PC-3 (cell line): ENCODE results near the gene RIPK3. TPM values are rescaled to one million over a fixed set of nuclear protein-coding genes. Genes with fewer than 3 reads are reported as not detected.

Experiments used
- ATAC-seq: fragments of 200-7000 bp; cut with Tn5 transposase; 2 replicates; pipeline ENCODE4 v1.9.1; 2020; ENCODE audit warnings: mild to moderate bottlenecking, moderate library complexity
- BruUV-seq: library from RNA; stranded (reverse); fragments of 400-500 nt; replicated peaks from 2 replicates; lab custom pipeline; 2021; lab: Mats Ljungman, UMichigan
- CTCF ChIA-PET: fragments of 300-600 bp; sonication (Branson Sonifier 250); formaldehyde crosslinking; loops from one replicate; lab custom pipeline; 2022; ENCODE audit warnings: antibody characterized with exemption; lab: Charles Lee
- POLR2A ChIA-PET: fragments of 300-600 bp; sonication (Branson Sonifier 250); formaldehyde crosslinking; loops from one replicate; lab custom pipeline; 2022; ENCODE audit warnings: antibody characterized with exemption; ENCODE audit not compliant: unreplicated experiment; lab: Charles Lee
- DNase-seq: peaks from one replicate; pipeline ENCODE4 v3.0.0-alpha.2; 2015
- H2AFZ ChIP-seq: fragments of 300-600 bp; sonication (generic); 2 replicates; pipeline ENCODE4 v1.6.0; 2016; ENCODE audit warnings: antibody characterized with exemption, low read length
- H3F3A ChIP-seq: fragments of 300-600 bp; sonication (generic); one replicate; pipeline ENCODE4 v1.6.0; 2017; ENCODE audit warnings: antibody characterized with exemption, low read length, control low read depth, mild to moderate bottlenecking; ENCODE audit not compliant: unreplicated experiment
- H3K27ac ChIP-seq: fragments of 300-600 bp; sonication (generic); 2 replicates; pipeline ENCODE4 v1.5.1; 2016; ENCODE audit warnings: mild to moderate bottlenecking, low read length
- H3K27me3 ChIP-seq: fragments of 300-600 bp; sonication (generic); 2 replicates; pipeline ENCODE4 v1.6.1; 2016; ENCODE audit warnings: low read length, mixed read lengths
- H3K36me3 ChIP-seq: fragments of 300-600 bp; sonication (generic); 2 replicates; pipeline ENCODE4 v1.6.1; 2016; ENCODE audit warnings: low read depth, mixed run types, low read length, mixed read lengths
- H3K4me1 ChIP-seq: fragments of 300-600 bp; sonication (generic); 2 replicates; pipeline ENCODE4 v1.5.1; 2016; ENCODE audit warnings: low read length; ENCODE audit not compliant: insufficient read depth
- H3K4me2 ChIP-seq: fragments of 300-600 bp; sonication (generic); 2 replicates; pipeline ENCODE4 v1.6.0; 2016; ENCODE audit warnings: low read length
- H3K4me3 ChIP-seq: fragments of 300-600 bp; sonication (generic); 2 replicates; pipeline ENCODE4 v1.5.1; 2016; ENCODE audit warnings: mild to moderate bottlenecking, low read length, mixed read lengths
- H3K79me2 ChIP-seq: fragments of 300-600 bp; sonication (generic); 2 replicates; pipeline ENCODE4 v1.6.1; 2017; ENCODE audit warnings: low read length, mixed read lengths
- H3K9ac ChIP-seq: fragments of 300-600 bp; sonication (generic); 2 replicates; pipeline ENCODE4 v1.6.0; 2016; ENCODE audit warnings: mild to moderate bottlenecking, low read length
- H3K9me2 ChIP-seq: fragments of 300-600 bp; sonication (generic); replicated peaks from 2 replicates; pipeline ENCODE4 v1.6.1; 2016; ENCODE audit warnings: mixed run types, low read length, mixed read lengths
- H3K9me3 ChIP-seq: fragments of 300-600 bp; sonication (generic); 2 replicates; pipeline ENCODE4 v1.6.1; 2016; ENCODE audit warnings: low read length, mixed read lengths
- H4K20me1 ChIP-seq: fragments of 300-600 bp; sonication (generic); 2 replicates; pipeline ENCODE4 v1.6.1; 2016; ENCODE audit warnings: low read length, mixed read lengths
- CTCF ChIP-seq: fragments of 300-600 bp; sonication (generic); conservative IDR thresholded peaks from 2 replicates; pipeline ENCODE4 v1.5.1; 2017; ENCODE audit warnings: antibody characterized with exemption, low read depth, mild to moderate bottlenecking, low read length
- EZH2 ChIP-seq: fragments of 300-600 bp; sonication (generic); IDR thresholded peaks from one replicate; pipeline ENCODE4 v1.6.1; 2017; ENCODE audit warnings: antibody characterized with exemption, mild to moderate bottlenecking, low read length; ENCODE audit not compliant: unreplicated experiment
- EZH2phosphoT487 ChIP-seq: fragments of 300-600 bp; sonication (generic); IDR thresholded peaks from 2 replicates; pipeline ENCODE4 v1.6.1; 2018; ENCODE audit warnings: mild to moderate bottlenecking, antibody characterized with exemption, low read length, borderline replicate concordance
- intact Hi-C: fragments of 100-400 bp; cut with micrococcal nuclease; formaldehyde crosslinking; loops from 2 replicates; pipeline ENCODE4 v1.9.0; 2023
- total RNA-seq: library from RNA; depleted of rRNA; stranded (reverse); fragments of >200 nt; gene quantifications from 2 replicates; pipeline ENCODE4 v1.2.3, GENCODE V29; 2014

The RIPK3 gene
- total RNA-seq, 1 experiment from 2014 or later: not detected

- Histone ChIP-seq H3F3A (no peaks in the 10 kb centered on the region), H4K20me1 (no peaks in the 10 kb centered on the region), H3K9me2 (no peaks in the 10 kb centered on the region), H3K27ac (no peak overlapping the region), H3K9me3 (no peaks in the 10 kb centered on the region), H3K4me3 (no peak overlapping the region), H3K36me3 (no peaks in the 10 kb centered on the region), H3K9ac (no peak overlapping the region), H2AFZ (no peak overlapping the region), H3K27me3 (no peaks in the 10 kb centered on the region), H3K79me2 (no peaks in the 10 kb centered on the region), H3K4me2 (no peak overlapping the region), H3K4me1 (peaks cover 24% of the 10 kb centered on the region)
- no TSS peak for BruUV-seq
- intact Hi-C loops: no loop called here
- ATAC-seq: no peak
- POLR2A ChIA-PET: no interaction called here
- TF ChIP-seq EZH2phosphoT487: no peak
- DNase-seq: no peak
- CTCF ChIA-PET: interaction anchor here (0.7 kb wide), 1 partner anchor 69 kb away, joined by 3 read pairs; no protein-coding TSS in a partner anchor
Observed at GRCh38 chr14:24363401-24363800, 23.6 kb upstream of the RIPK3 start.

- TF ChIP-seq EZH2: no peak
- no peak for TF ChIP-seq EZH2phosphoT487
- TF ChIP-seq CTCF: no peak
- ChIA-PET CTCF (interaction anchor here (1.5 kb wide), 1 partner anchor 69 kb away, joined by 5 read pairs; no protein-coding TSS in a partner anchor), POLR2A (no interaction called here)
- Histone ChIP-seq H3K9me3 (no peaks in the 10 kb centered on the region), H2AFZ (no peak overlapping the region), H3K27ac (no peak overlapping the region), H3F3A (no peaks in the 10 kb centered on the region), H3K4me3 (no peak overlapping the region), H3K79me2 (no peaks in the 10 kb centered on the region), H3K4me2 (no peak overlapping the region), H3K9me2 (no peaks in the 10 kb centered on the region), H3K9ac (no peak overlapping the region), H3K27me3 (no peaks in the 10 kb centered on the region), H3K36me3 (no peaks in the 10 kb centered on the region), H4K20me1 (no peaks in the 10 kb centered on the region), H3K4me1 (peaks cover 17% of the 10 kb centered on the region)
- DNase-seq (no peak), ATAC-seq (no peak)
- intact Hi-C loops: no loop called here
- BruUV-seq: no TSS peak
Observed at GRCh38 chr14:24362241-24362960, 22.6 kb upstream of the RIPK3 start.

GRCh38 chr14:24361326-24361725 is 21.5 kb upstream of the RIPK3 start:
- H3K79me2 ChIP-seq: no peaks in the 10 kb centered on the region
- H3K27me3 ChIP-seq: no peaks in the 10 kb centered on the region
- TF ChIP-seq EZH2: no peak
- no peak for TF ChIP-seq EZH2phosphoT487
- no peak for TF ChIP-seq CTCF
- H3K4me2 ChIP-seq: no peak overlapping the region
- ATAC-seq (no peak), DNase-seq (no peak)
- no peak overlapping the region for H2AFZ ChIP-seq
- CTCF ChIA-PET: interaction anchor here (1.5 kb wide), 1 partner anchor 70 kb away, joined by 5 read pairs; no protein-coding TSS in a partner anchor
- H3K9me3 ChIP-seq: no peaks in the 10 kb centered on the region
- no peak overlapping the region for H3K4me3 ChIP-seq
- no peak overlapping the region for H3K27ac ChIP-seq
- H3K36me3 ChIP-seq: no peaks in the 10 kb centered on the region
- intact Hi-C loops: no loop called here
- no peaks in the 10 kb centered on the region for H3F3A ChIP-seq
- H4K20me1 ChIP-seq: no peaks in the 10 kb centered on the region
- no TSS peak for BruUV-seq
- no peaks in the 10 kb centered on the region for H3K9me2 ChIP-seq
- peaks cover 15% of the 10 kb centered on the region for H3K4me1 ChIP-seq
- no peak overlapping the region for H3K9ac ChIP-seq
- POLR2A ChIA-PET: no interaction called here
